ENCODE measurements around the gene SNX1. TPM values are rescaled to one million over a fixed set of nuclear protein-coding genes. Genes with fewer than 3 reads are reported as not detected.

The SNX1 gene
- total and polyA plus RNA-seq, 2 of the 13 experiments (the other 11 are each of a cell fraction or from before 2014, with no cell fraction given), result 29.3 to 60.1 TPM

- TF ChIP-seq MTF1 (CRISPR knock-in tag; IDR thresholded peaks at IDR 0.05) (no peak), CC2D1A (CRISPR knock-in tag; IDR thresholded peaks at IDR 0.05) (no peak), ZBTB40 (IDR thresholded peaks at IDR 0.05) (no peak), ZBTB40 (CRISPR knock-in tag; IDR thresholded peaks at IDR 0.05) (no peak), DBP (CRISPR knock-in tag; IDR thresholded peaks at IDR 0.05; ENCODE audit: not compliant biosample characterization) (no peak), ZNF552 (CRISPR knock-in tag; IDR thresholded peaks at IDR 0.05; ENCODE audit: borderline replicate concordance) (no peak), STAT5B (CRISPR knock-in tag; IDR thresholded peaks at IDR 0.05) (no peak), ZNF773 (CRISPR knock-in tag; IDR thresholded peaks at IDR 0.05; ENCODE audit: borderline replicate concordance) (no peak), NR2F2 (IDR thresholded peaks at IDR 0.05; ENCODE audit: borderline replicate concordance, low read depth) (peak; percentile 78; the same call in 1 of the 2 replicates), NCOA5 (CRISPR knock-in tag; IDR thresholded peaks at IDR 0.05) (no peak), RFX1 (IDR thresholded peaks at IDR 0.05) (no peak), BATF2 (CRISPR knock-in tag; IDR thresholded peaks at IDR 0.05) (no peak), ZNF354B (CRISPR knock-in tag; IDR thresholded peaks at IDR 0.05) (no peak), AKAP8 (CRISPR knock-in tag; IDR thresholded peaks at IDR 0.05) (no peak), SYNCRIP (IDR thresholded peaks at IDR 0.05; ENCODE audit: insufficient read depth, low read depth, low read length) (no peak), ZMAT5 (CRISPR knock-in tag; IDR thresholded peaks at IDR 0.05; ENCODE audit: borderline replicate concordance, low read depth) (no peak), JUND (CRISPR knock-in tag; IDR thresholded peaks at IDR 0.05) (no peak)
These were observed 23.0 kb upstream of the SNX1 start (continued) for GRCh38 chr15:64072812-64073211.

Data from HepG2 (cell line).